KOPT-K1 (cell line): ENCODE results near the gene CNKSR3.

Experiments used
- H3K27ac ChIP-seq: fragments of 200-600 bp; sonication (generic); 2 replicates; pipeline ENCODE4 v1.5.1; 2016; ENCODE audit warnings: antibody characterized with exemption, mild to moderate bottlenecking, low read depth, low read length; ENCODE audit not compliant: poor library complexity, severe bottlenecking
- H3K36me3 ChIP-seq: fragments of 200-600 bp; sonication (generic); 2 replicates; pipeline ENCODE4 v1.5.1; 2017; ENCODE audit warnings: antibody characterized with exemption, mild to moderate bottlenecking, low read length, moderate library complexity; ENCODE audit not compliant: insufficient read depth
- H3K9me3 ChIP-seq: fragments of 200-600 bp; sonication (generic); 2 replicates; pipeline ENCODE4 v1.5.1; 2017; ENCODE audit warnings: antibody characterized with exemption, low read length, mild to moderate bottlenecking; ENCODE audit not compliant: insufficient read depth, poor library complexity, severe bottlenecking

Gene CNKSR3

DNA sequence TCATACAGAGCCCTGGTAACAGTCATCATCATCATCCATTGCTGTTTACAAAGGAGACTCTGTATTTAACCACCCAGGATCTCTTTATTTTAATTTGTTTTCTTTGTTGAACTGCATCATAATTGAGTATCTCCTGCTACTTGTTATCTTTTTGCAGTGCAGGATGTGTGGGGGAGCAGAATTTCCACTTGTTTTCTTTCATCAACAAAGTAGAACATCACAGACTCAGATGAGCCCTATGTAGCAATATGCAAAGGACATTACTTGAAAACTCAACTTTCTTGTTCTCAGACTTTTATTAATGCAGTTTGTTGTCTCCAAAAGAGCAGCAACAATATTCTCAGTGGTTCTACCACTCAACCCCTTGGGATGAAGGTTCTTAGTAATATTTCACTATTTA is 115.2 kb downstream of the CNKSR3 start:
- Histone ChIP-seq H3K36me3 (no peaks in the 10 kb centered on the region), H3K27ac (no peak overlapping the region), H3K9me3 (no peaks in the 10 kb centered on the region)

DNA sequence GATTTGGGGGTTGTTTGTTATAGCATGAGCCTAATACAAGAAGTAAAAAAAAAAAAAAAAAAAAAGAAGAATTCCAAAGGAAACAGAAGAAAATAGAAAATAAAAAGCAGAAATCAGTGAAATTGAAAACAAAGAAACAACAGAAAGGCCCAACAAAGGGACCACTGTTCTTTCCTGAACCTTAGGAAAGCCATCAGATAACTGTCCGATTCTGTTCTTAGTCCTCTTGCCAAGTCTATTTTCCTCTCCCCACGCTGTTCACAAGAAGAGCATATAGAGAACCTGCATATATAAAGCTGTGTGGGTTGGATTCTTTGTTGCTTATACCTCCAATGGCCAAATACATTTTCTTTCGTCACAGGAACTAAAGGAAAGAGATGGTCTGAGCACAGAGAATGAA is 115.9 kb downstream of the CNKSR3 start:
- no peaks in the 10 kb centered on the region for H3K9me3 ChIP-seq
- no peaks in the 10 kb centered on the region for H3K36me3 ChIP-seq
- H3K27ac ChIP-seq: no peak overlapping the region

DNA sequence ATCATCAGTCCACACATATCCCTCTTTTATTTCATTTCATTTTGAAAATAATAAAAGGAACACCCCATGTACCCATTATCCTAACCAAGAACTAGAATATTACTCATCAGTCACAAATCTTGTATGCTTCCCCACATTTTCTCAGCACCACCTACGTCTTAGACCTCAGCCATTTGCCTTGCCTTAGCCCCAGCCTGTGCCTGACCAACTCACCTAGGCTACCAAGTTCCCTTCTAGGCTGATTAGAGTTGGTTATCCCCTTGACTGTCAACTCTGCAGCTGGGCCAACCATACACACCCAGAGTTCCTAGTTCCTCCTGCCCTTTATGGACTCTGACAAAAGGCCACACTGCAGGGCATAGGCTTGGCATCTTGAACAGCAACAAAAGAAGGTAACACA is 120.5 kb downstream of the CNKSR3 start:
- Histone ChIP-seq H3K27ac (no peak overlapping the region), H3K36me3 (no peaks in the 10 kb centered on the region), H3K9me3 (no peaks in the 10 kb centered on the region)

DNA sequence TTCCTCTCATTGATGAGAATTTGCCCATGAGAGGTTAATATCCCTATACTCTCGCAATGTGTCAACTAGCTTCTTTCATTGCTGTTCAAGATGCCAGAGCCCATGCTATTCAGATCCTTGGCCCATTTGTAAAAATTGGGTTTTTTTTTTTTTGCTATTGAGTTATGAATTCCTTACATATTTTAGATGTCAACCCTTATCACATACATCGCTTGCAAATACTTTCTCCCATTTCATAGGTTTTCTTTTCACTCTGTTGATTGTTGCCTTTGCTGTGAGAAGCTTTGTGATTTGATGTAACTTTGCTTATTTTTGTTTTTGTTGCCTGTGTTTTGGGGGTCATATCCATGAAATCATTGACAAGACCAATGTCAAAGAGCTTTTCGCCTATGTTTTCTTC is 121.7 kb downstream of the CNKSR3 start:
- no peak overlapping the region for H3K27ac ChIP-seq
- H3K36me3 ChIP-seq: no peaks in the 10 kb centered on the region
- H3K9me3 ChIP-seq: no peaks in the 10 kb centered on the region

DNA sequence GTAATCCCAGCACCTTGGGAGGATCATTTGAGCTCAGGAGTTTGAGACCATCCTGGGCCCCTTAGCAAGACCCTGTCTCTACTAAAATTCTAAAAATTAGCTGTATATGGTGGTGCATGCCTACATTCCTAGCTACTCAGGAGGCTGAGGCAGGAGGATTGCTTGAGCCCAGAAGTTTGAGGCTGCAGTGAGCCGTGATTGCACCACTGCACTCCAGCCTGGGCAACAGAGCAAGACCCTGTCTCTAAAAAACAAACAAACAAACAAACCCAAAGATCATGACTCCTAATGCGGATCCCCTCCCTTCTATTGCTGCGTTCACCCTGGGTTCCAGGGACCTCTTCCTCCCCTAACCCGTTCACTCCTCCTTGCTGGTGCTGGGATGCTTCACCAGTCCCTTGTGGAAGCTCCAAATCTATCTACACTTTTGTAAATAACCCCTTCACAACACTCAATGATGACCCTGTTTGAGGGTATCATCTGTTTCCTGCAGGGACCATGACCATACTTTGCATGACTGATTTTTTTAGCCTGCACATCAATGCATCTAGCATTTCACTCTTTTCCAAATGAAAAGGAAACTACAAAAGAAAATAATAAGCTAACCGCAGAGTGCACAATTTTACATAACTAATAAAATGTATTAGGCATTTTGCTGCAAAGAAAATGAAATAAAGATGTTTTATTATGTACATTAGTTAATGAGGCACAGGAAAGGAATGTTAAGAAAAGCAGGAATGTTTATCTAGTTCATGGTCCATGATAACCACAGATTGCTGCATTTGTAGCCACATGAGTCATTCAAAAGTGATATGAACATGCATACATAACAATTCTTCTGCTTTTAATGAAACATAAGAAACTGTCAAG is 123.4 kb downstream of the CNKSR3 start:
- H3K27ac ChIP-seq: no peak overlapping the region

DNA sequence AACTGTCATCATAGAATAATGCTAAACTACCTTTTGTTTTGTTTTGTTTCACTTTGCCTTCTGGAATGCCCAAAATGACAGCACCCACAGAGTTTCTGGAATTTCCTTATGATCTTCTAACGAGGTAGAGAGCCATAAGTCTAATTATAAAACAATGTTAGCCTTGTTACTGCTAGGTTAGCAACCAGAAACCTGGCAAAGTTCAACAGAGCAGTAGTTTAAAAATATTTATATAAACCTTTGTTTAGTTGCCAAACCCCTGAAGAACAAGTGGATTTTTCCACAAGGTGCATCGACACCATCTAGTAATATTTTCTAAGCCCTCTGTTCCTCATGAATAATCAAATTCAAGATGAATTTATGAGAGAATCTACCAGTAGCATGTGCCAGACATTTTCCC is 126.3 kb downstream of the CNKSR3 start:
- H3K36me3 ChIP-seq: no peaks in the 10 kb centered on the region
- no peaks in the 10 kb centered on the region for H3K9me3 ChIP-seq
- no peak overlapping the region for H3K27ac ChIP-seq

More for the DNA sequence above, 123.4 kb downstream of the CNKSR3 start:
- Histone ChIP-seq H3K36me3 (no peaks in the 10 kb centered on the region), H3K9me3 (no peaks in the 10 kb centered on the region)

DNA sequence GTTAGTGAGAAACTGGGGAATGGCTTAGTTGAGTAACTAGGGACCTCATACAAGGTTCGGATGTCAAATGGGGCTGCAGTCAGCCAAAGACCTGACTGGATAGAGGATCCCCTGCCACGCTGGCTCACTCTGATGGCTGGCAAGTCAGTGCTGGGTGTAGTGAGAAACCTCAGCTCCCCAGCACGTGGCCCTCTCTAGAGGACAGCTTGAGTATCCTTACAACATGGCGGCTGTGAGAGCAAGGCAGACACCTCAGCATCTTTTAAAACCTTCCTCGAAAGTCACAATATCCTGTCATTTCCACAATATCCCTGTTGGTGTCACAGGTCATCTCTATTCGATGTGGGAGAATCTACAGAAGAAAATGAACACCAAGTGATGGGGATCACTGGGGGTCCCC is 127.2 kb downstream of the CNKSR3 start:
- Histone ChIP-seq H3K36me3 (no peaks in the 10 kb centered on the region), H3K27ac (no peak overlapping the region), H3K9me3 (no peaks in the 10 kb centered on the region)

DNA sequence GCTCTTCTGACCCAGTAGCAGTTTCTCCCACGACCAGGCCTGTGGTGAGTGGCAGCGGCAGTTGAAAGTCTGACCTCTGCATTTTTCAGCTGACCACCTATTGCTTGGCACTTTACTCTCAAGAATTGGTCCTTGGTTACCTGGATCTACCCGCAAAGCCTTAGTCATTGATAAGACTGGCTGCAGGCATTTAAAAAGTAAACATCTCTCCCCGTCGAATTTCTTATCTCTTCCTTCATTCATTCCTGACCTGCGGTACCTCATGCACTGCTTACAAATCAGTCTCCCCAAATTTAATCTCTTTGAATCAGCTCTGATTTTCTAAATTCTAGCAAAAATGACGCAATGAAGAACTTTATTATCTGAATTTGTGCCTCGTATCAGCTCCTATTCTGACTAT is 127.7 kb downstream of the CNKSR3 start:
- Histone ChIP-seq H3K9me3 (no peaks in the 10 kb centered on the region), H3K36me3 (no peaks in the 10 kb centered on the region), H3K27ac (no peak overlapping the region)

DNA sequence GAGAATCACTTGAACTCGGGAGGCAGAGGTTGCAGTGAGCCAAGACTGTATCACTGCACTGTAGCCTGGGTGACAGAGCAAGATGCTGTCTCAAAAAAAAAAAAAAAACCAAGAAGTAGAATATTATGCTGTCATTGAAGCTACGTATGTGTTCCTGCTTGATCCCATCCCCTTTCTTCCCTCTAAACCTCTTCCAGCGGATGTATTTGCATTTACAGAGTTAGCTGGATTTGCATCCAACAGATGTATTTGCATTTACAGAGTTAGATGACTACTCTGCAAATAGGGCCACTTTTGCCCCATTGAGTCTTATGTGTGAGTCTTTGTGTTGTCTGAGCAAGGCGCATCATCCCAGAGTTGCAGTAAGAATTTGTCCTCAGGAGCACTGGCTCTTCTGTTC is 128.9 kb downstream of the CNKSR3 start:
- Histone ChIP-seq H3K36me3 (no peaks in the 10 kb centered on the region), H3K27ac (no peak overlapping the region), H3K9me3 (no peaks in the 10 kb centered on the region)

DNA sequence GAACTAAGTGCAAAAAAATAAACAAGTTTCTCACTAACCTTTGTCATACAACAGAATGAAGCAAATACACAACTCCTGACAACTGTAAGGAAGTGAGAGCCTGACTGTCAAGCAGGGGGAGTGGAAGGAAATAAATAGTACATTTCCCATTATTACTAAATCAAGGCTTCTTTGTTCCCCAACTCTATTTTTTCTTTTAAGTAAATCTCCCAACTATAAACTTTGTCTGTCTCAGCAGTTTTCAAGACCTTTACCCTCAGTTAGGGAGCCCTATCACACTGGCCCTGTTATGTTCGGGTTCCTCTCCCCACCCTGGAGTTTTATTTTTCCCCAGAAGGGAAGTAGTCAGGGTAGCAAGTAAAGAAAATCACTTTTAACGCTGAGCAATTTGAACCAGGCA is 129.7 kb downstream of the CNKSR3 start:
- no peaks in the 10 kb centered on the region for H3K9me3 ChIP-seq
- H3K27ac ChIP-seq: no peak overlapping the region
- H3K36me3 ChIP-seq: no peaks in the 10 kb centered on the region

DNA sequence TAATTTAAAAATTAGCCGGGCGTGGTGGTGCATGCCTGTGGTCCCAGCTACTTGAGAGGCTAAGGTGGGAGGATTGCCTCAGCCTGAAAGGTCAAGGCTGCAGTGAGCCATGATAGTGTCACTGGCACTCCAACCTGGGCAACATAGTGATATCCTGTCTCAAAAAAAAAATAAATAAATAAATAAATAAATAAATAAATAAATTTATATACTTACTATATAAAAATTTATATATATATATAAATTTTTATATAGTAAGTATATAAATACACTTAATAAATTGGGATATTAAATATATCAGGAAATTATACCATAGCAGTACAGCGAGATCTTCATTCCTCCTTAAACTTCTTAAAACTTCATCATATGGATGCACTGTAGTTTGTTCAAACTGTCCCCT is 130.9 kb downstream of the CNKSR3 start:
- Histone ChIP-seq H3K36me3 (no peaks in the 10 kb centered on the region), H3K27ac (no peak overlapping the region), H3K9me3 (no peaks in the 10 kb centered on the region)

DNA sequence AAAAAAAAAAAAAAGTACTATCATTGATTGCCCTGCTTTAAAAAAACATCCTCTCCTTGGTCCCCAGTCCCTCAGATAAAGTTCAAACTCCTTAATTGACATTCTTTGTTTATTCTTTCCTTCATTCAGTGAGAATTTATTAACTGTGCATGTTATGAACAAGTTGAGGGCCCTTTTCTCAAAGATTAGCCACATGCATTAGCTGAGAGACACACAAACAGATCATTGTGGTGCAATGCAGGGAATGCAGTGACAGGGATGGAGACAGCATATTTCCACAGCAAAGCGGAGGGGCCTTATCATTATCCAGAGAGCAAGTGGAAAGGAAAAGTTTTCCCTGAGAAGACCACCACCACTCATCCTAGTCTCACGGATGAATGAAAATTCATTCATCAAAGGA is 132.0 kb downstream of the CNKSR3 start:
- Histone ChIP-seq H3K36me3 (no peaks in the 10 kb centered on the region), H3K27ac (no peak overlapping the region), H3K9me3 (no peaks in the 10 kb centered on the region)

DNA sequence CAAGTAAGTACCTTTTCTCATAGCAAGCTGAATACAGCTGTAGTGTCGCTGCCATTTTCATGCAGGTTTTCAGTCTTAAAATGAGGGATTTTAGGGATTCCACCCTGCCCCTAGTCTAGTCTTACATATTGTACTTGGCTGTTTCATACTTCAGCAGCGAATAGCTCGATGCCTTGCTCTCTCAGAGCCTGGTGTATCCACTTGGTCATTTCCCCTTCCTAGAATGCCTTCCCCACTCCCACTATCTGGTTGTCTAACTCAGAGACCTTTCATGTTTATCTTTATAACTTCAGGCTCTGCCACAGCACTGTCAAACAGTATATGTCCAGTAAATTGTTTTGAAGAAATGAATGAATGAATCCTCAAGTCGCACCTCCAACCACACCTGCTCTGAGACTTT is 132.8 kb downstream of the CNKSR3 start:
- Histone ChIP-seq H3K36me3 (no peaks in the 10 kb centered on the region), H3K9me3 (no peaks in the 10 kb centered on the region), H3K27ac (no peak overlapping the region)

DNA sequence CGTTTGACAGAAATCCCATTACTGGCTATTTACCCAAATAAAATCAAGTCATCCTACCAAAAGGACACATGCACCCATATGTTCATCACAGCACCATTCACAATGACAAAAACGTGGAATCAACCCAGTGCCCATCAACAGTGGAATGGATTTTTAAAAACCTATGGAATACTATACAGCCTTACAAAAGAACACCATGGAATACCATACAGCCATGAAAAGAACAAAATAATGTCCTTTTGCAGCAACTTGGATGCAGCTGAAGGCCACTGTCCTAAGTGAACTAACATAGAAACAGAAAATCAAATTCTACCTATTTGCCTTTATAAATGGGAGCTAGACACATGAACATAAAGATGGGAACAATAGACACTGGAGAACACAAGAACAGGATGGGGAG is 136.5 kb downstream of the CNKSR3 start:
- Histone ChIP-seq H3K9me3 (no peaks in the 10 kb centered on the region), H3K27ac (no peak overlapping the region), H3K36me3 (no peaks in the 10 kb centered on the region)

DNA sequence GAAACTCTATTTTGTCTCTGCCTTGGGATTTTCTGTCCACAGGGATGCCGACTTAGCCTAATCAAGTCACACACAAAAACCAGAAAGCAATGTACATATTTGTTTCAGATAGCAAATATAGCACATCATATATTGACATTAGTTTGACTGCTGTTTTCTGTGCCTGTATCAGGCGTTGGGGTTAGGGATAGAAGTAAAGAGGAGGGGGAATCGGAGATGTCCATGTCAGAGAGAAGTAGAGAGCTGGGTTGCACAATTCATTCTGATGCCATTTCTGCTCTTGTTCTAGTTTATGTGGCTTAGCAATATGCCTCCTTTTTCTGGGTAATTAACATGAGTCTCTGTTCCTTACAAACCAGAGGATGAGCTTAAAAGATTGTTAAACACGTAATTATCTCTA is 139.2 kb downstream of the CNKSR3 start:
- Histone ChIP-seq H3K27ac (no peak overlapping the region), H3K9me3 (no peaks in the 10 kb centered on the region), H3K36me3 (no peaks in the 10 kb centered on the region)

DNA sequence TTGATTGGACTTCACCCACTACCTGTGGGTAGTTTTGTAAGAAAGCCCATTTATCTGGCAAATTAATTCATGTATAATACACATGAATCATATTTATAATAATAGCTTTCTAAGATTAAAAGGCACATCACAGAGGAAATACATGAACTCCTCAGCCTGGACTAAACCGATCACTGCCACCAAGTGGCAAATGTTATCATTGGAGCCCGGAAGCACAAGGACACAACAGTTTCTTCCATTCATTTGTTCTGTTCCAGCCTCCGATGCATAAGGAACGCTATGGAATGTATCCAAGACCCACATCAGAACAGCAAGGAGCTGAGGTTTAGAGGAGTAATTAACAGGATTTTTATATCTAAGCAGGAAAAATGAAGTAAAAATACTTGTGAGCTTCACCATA is 139.9 kb downstream of the CNKSR3 start:
- Histone ChIP-seq H3K36me3 (no peaks in the 10 kb centered on the region), H3K27ac (no peak overlapping the region), H3K9me3 (no peaks in the 10 kb centered on the region)
